ENCODE data around the gene IL6ST. TPM values are rescaled to one million over a fixed set of nuclear protein-coding genes. Genes with fewer than 3 reads are reported as not detected.
"Not testable (repeated sequence)": the region's sequence is repeated elsewhere in the genome, so short reads cannot be mapped to it uniquely, and the experiment has no call there.

Gene IL6ST
- total RNA-seq, 1 experiment from 2014 or later: 181 TPM

- Histone ChIP-seq H3K4me1 (ENCODE audit: control insufficient read depth, insufficient read depth, low read length) (no peaks in the 10 kb centered on the region), H3K27ac (ENCODE audit: low read length) (0 out of 2 replicates have a peak overlapping the region, but pooled peaks have one; percentile 15), H3K9me3 (ENCODE audit: control insufficient read depth, insufficient read depth, low read depth, low read length) (no peaks in the 10 kb centered on the region), H3K27me3 (ENCODE audit: control insufficient read depth, insufficient read depth, low read length) (no peaks in the 10 kb centered on the region), H3K36me3 (ENCODE audit: control insufficient read depth, insufficient read depth, low read length) (no peaks in the 10 kb centered on the region), H3K4me3 (ENCODE audit: low read depth in 2 of 2, low read length in 2 of 2) (no peak overlapping the region)
- ChIA-PET CTCF (interaction anchor here (0.6 kb wide), 1 partner anchor 215 kb away, joined by 3 read pairs; no protein-coding TSS in a partner anchor), POLR2A (no interaction called here)
- in situ Hi-C loops (cut with HindIII; ENCODE audit: low pct_unique_long_range_greater_than_20kb, low sequenced_read_pairs) (no loop called here), intact Hi-C loops (cut with micrococcal nuclease; ENCODE audit: unreplicated experiment) (no loop called here)
- ATAC-seq (peak; percentile 51), DNase-seq (ENCODE audit: low read depth, low spot score) (no peak)
- no TSS peak for BruUV-seq (replicated peaks)
- no peak for TF ChIP-seq POLR2AphosphoS5 (IDR thresholded peaks at IDR 0.05; ENCODE audit: low read depth, low read length)
- no peak for TF ChIP-seq SIN3A (IDR thresholded peaks at IDR 0.05; ENCODE audit: borderline replicate concordance, insufficient read depth, low read depth, low read length)
- TF ChIP-seq, protein P1, sequence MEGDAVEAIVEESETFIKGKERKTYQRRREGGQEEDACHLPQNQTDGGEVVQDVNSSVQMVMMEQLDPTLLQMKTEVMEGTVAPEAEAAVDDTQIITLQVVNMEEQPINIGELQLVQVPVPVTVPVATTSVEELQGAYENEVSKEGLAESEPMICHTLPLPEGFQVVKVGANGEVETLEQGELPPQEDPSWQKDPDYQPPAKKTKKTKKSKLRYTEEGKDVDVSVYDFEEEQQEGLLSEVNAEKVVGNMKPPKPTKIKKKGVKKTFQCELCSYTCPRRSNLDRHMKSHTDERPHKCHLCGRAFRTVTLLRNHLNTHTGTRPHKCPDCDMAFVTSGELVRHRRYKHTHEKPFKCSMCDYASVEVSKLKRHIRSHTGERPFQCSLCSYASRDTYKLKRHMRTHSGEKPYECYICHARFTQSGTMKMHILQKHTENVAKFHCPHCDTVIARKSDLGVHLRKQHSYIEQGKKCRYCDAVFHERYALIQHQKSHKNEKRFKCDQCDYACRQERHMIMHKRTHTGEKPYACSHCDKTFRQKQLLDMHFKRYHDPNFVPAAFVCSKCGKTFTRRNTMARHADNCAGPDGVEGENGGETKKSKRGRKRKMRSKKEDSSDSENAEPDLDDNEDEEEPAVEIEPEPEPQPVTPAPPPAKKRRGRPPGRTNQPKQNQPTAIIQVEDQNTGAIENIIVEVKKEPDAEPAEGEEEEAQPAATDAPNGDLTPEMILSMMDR (IDR thresholded peaks at IDR 0.05): no peak
- TF ChIP-seq, protein P2, sequence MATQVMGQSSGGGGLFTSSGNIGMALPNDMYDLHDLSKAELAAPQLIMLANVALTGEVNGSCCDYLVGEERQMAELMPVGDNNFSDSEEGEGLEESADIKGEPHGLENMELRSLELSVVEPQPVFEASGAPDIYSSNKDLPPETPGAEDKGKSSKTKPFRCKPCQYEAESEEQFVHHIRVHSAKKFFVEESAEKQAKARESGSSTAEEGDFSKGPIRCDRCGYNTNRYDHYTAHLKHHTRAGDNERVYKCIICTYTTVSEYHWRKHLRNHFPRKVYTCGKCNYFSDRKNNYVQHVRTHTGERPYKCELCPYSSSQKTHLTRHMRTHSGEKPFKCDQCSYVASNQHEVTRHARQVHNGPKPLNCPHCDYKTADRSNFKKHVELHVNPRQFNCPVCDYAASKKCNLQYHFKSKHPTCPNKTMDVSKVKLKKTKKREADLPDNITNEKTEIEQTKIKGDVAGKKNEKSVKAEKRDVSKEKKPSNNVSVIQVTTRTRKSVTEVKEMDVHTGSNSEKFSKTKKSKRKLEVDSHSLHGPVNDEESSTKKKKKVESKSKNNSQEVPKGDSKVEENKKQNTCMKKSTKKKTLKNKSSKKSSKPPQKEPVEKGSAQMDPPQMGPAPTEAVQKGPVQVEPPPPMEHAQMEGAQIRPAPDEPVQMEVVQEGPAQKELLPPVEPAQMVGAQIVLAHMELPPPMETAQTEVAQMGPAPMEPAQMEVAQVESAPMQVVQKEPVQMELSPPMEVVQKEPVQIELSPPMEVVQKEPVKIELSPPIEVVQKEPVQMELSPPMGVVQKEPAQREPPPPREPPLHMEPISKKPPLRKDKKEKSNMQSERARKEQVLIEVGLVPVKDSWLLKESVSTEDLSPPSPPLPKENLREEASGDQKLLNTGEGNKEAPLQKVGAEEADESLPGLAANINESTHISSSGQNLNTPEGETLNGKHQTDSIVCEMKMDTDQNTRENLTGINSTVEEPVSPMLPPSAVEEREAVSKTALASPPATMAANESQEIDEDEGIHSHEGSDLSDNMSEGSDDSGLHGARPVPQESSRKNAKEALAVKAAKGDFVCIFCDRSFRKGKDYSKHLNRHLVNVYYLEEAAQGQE (IDR thresholded peaks at IDR 0.05; ENCODE audit: insufficient read depth in 1 of 2, low read depth in 2 of 2, low read length in 1 of 2): no peak
- no peak for TF ChIP-seq TCF7L2 (IDR thresholded peaks at IDR 0.05; ENCODE audit: low read depth, low read length)
Measured at GRCh38 chr5:56037531-56038010, 42.8 kb upstream of the IL6ST start.

DNA sequence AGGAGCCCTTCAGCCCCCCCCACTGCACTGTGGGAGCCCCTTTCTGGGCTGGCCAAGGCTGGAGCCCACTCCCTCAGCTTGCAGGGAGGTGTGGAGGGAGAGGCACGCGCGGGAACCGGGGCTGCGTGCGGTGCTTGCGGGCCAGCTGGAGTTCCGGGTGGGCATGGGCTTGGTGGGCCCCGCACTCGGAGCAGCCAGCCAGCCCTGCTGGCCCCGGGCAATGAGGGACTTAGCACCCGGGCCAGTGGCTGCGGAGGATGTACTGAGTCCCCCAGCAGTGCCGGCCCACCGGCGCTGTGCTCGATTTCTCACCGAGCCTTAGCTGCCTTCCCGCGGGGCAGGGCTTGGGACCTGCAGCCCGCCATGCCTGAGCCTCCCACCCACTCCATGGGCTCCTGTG, 40.6 kb upstream of the IL6ST start:
- DNase-seq (ENCODE audit: low read depth, low spot score); ATAC-seq; H3K36me3 ChIP-seq (ENCODE audit: control insufficient read depth, insufficient read depth, low read length); H3K4me3 ChIP-seq (ENCODE audit: low read depth in 2 of 2, low read length in 2 of 2); in situ Hi-C loops (cut with HindIII; ENCODE audit: low pct_unique_long_range_greater_than_20kb, low sequenced_read_pairs); POLR2A ChIA-PET; intact Hi-C loops (cut with micrococcal nuclease; ENCODE audit: unreplicated experiment); BruUV-seq (replicated peaks); CTCF ChIA-PET; H3K27me3 ChIP-seq (ENCODE audit: control insufficient read depth, insufficient read depth, low read length); H3K4me1 ChIP-seq (ENCODE audit: control insufficient read depth, insufficient read depth, low read length); H3K9me3 ChIP-seq (ENCODE audit: control insufficient read depth, insufficient read depth, low read depth, low read length); H3K27ac ChIP-seq (ENCODE audit: low read length): not testable (repeated sequence)

- CTCF ChIA-PET: interaction anchor here (0.6 kb wide), 1 partner anchor 94 kb away, joined by 16 read pairs; no protein-coding TSS in a partner anchor
- H3K27ac ChIP-seq (ENCODE audit: low read length): peak overlapping the region; percentile 54
- BruUV-seq (replicated peaks); intact Hi-C loops (cut with micrococcal nuclease; ENCODE audit: unreplicated experiment); H3K9me3 ChIP-seq (ENCODE audit: control insufficient read depth, insufficient read depth, low read depth, low read length); H3K36me3 ChIP-seq (ENCODE audit: control insufficient read depth, insufficient read depth, low read length); POLR2A ChIA-PET; H3K4me1 ChIP-seq (ENCODE audit: control insufficient read depth, insufficient read depth, low read length); H3K4me3 ChIP-seq (ENCODE audit: low read depth in 2 of 2, low read length in 2 of 2); DNase-seq (ENCODE audit: low read depth, low spot score); H3K27me3 ChIP-seq (ENCODE audit: control insufficient read depth, insufficient read depth, low read length); in situ Hi-C loops (cut with HindIII; ENCODE audit: low pct_unique_long_range_greater_than_20kb, low sequenced_read_pairs): not testable (repeated sequence)
- ATAC-seq: peak; percentile 70
Measured at GRCh38 chr5:56029871-56030630, 35.3 kb upstream of the IL6ST start.

Measured in Panc1 (cell line).